GM23338 (cell line): ENCODE measurements around the gene KIRREL3. TPM values are rescaled to one million over a fixed set of nuclear protein-coding genes. Genes with fewer than 3 reads are reported as not detected.

Experiments
- ATAC-seq: fragments of 200-7000 bp; cut with Tn5 transposase; 3 replicates; pipeline ENCODE4 v1.9.1; 2020
- DNase-seq: peaks from one replicate; pipeline ENCODE4 v3.0.0-alpha.2; 2015; ENCODE audit warnings: low spot score
- H2AFZ ChIP-seq: fragments of 200-600 bp; sonication (generic); 2 replicates; pipeline ENCODE4 v1.8.0; 2016; ENCODE audit warnings: antibody characterized with exemption, mild to moderate bottlenecking, moderate library complexity
- H3F3A ChIP-seq: fragments of 200-600 bp; sonication (generic); replicated peaks from 2 replicates; pipeline ENCODE4 v1.8.0; 2017; ENCODE audit warnings: antibody characterized with exemption, mixed run types, low read depth
- H3K27ac ChIP-seq: fragments of 200-600 bp; sonication (generic); 2 replicates; pipeline ENCODE4 v1.6.1; 2016; ENCODE audit warnings: low read depth
- H3K27me3 ChIP-seq: fragments of 200-600 bp; sonication (generic); 2 replicates; pipeline ENCODE4 v1.8.0; 2016; ENCODE audit warnings: mild to moderate bottlenecking, mixed run types, moderate library complexity; ENCODE audit not compliant: insufficient read depth
- H3K36me3 ChIP-seq: fragments of 200-600 bp; sonication (generic); 2 replicates; pipeline ENCODE4 v1.8.0; 2016; ENCODE audit warnings: mild to moderate bottlenecking; ENCODE audit not compliant: insufficient read depth
- H3K4me1 ChIP-seq: fragments of 200-600 bp; sonication (generic); 2 replicates; pipeline ENCODE4 v1.8.0; 2016; ENCODE audit warnings: mild to moderate bottlenecking, moderate library complexity; ENCODE audit not compliant: insufficient read depth
- H3K4me2 ChIP-seq: fragments of 200-600 bp; sonication (generic); 2 replicates; pipeline ENCODE4 v1.7.1; 2017; ENCODE audit warnings: mixed run types
- H3K4me3 ChIP-seq: fragments of 200-600 bp; sonication (generic); 2 replicates; pipeline ENCODE4 v1.6.1; 2016; ENCODE audit warnings: mixed run types
- H3K79me2 ChIP-seq: fragments of 200-600 bp; sonication (generic); replicated peaks from 2 replicates; pipeline ENCODE4 v1.8.0; 2017; ENCODE audit warnings: mild to moderate bottlenecking; ENCODE audit not compliant: insufficient read depth
- H3K9me2 ChIP-seq: fragments of 200-600 bp; sonication (generic); 2 replicates; pipeline ENCODE4 v1.8.0; 2017; ENCODE audit not compliant: insufficient read depth
- H4K20me1 ChIP-seq: fragments of 200-600 bp; sonication (generic); replicated peaks from 2 replicates; pipeline ENCODE4 v1.8.0; 2017; ENCODE audit warnings: mild to moderate bottlenecking; ENCODE audit not compliant: insufficient read depth
- H3K27ac Mint-ChIP-seq: 2 replicates; pipeline ENCODE4 v1.8.0; 2020; ENCODE audit warnings: inconsistent platforms, mild to moderate bottlenecking, moderate library complexity, mixed read lengths
- H3K27me3 Mint-ChIP-seq: 3 replicates; pipeline ENCODE4 v1.8.0; 2022; ENCODE audit warnings: low read depth, mild to moderate bottlenecking, moderate library complexity, mixed read lengths, inconsistent platforms; ENCODE audit not compliant: insufficient read depth, poor library complexity
- H3K36me3 Mint-ChIP-seq: 3 replicates; pipeline ENCODE4 v1.8.0; 2021; ENCODE audit warnings: low read depth, mild to moderate bottlenecking, inconsistent platforms, moderate library complexity, mixed read lengths
- H3K4me1 Mint-ChIP-seq: 3 replicates; pipeline ENCODE4 v1.8.0; 2020; ENCODE audit warnings: mild to moderate bottlenecking, inconsistent platforms, mixed read lengths
- H3K4me3 Mint-ChIP-seq: 3 replicates; pipeline ENCODE4 v1.8.0; 2021; ENCODE audit warnings: moderate library complexity, mild to moderate bottlenecking, inconsistent platforms, mixed read lengths
- H3K9me3 Mint-ChIP-seq: 3 replicates; pipeline ENCODE4 v1.8.0; 2020; ENCODE audit warnings: moderate library complexity, mild to moderate bottlenecking, inconsistent platforms, mixed read lengths
- CREB1 ChIP-seq: fragments of 250-450 bp; sonication (Bioruptor Pico); IDR thresholded peaks from 2 replicates; pipeline ENCODE4 v1.5.0; 2020; ENCODE audit warnings: low read depth, mild to moderate bottlenecking, moderate library complexity
- CTCF ChIP-seq, 2 experiments: fragments of 200-600 bp in 1 of 2; sonication (generic) in 1 of 2; conservative IDR thresholded peaks; 2 replicates each; pipeline versions ENCODE4 v1.5.1 to v1.6.1; 2016 to 2017; ENCODE audit warnings: antibody characterized with exemption in 2 of 2, low read depth in 2 of 2, mild to moderate bottlenecking in 2 of 2, moderate library complexity in 1 of 2
- ETS1 ChIP-seq: IDR thresholded peaks from 2 replicates; pipeline ENCODE4 v1.6.1; 2016; ENCODE audit warnings: antibody characterized with exemption
- EZH2 ChIP-seq: fragments of 200-600 bp; sonication (generic); IDR thresholded peaks from one replicate; pipeline ENCODE4 v1.8.0; 2017; ENCODE audit warnings: antibody characterized with exemption, mild to moderate bottlenecking, low read depth; ENCODE audit not compliant: unreplicated experiment
- EZH2phosphoT487 ChIP-seq: fragments of 200-600 bp; sonication (generic); IDR thresholded peaks from one replicate; pipeline ENCODE4 v1.8.1; 2018; ENCODE audit warnings: antibody characterized with exemption; ENCODE audit not compliant: unreplicated experiment
- JUNB ChIP-seq: IDR thresholded peaks from one replicate; pipeline ENCODE4 v1.6.1; 2016; ENCODE audit warnings: antibody characterized with exemption; ENCODE audit not compliant: unreplicated experiment
- NANOG ChIP-seq: IDR thresholded peaks from 2 replicates; pipeline ENCODE4 v1.6.1; 2016; ENCODE audit warnings: antibody characterized with exemption, borderline replicate concordance
- POLR2AphosphoS5 ChIP-seq: IDR thresholded peaks from 2 replicates; pipeline ENCODE4 v1.6.1; 2016; ENCODE audit warnings: antibody characterized with exemption, low read depth
- REST ChIP-seq: IDR thresholded peaks from one replicate; pipeline ENCODE4 v1.6.1; 2018; ENCODE audit warnings: antibody characterized with exemption; ENCODE audit not compliant: unreplicated experiment
- STAT1 ChIP-seq: IDR thresholded peaks from one replicate; pipeline ENCODE4 v1.6.1; 2016; ENCODE audit warnings: antibody characterized with exemption; ENCODE audit not compliant: unreplicated experiment
- ZNF114 ChIP-seq: fragments of 250-450 bp; sonication (Bioruptor Pico); IDR thresholded peaks from 2 replicates; pipeline ENCODE4 v1.5.0; 2020; ENCODE audit warnings: mild to moderate bottlenecking, moderate library complexity
- ZNF331 ChIP-seq: fragments of 250-450 bp; sonication (Bioruptor Pico); IDR thresholded peaks from 2 replicates; pipeline ENCODE4 v1.5.0; 2020; ENCODE audit warnings: low read depth, mild to moderate bottlenecking, moderate library complexity
- ZNF462 ChIP-seq: fragments of 250-450 bp; sonication (Bioruptor Pico); IDR thresholded peaks from 2 replicates; pipeline ENCODE4 v1.5.0; 2020; ENCODE audit warnings: mild to moderate bottlenecking, moderate library complexity
- polyA plus RNA-seq: library from polyadenylated mRNA; unstranded; fragments of >200 nt; fragmentation: Nextera tagmentation; extraction: Ambion mirVana; gene quantifications from 2 replicates; pipeline ENCODE4 v1.2.1, GENCODE V29; 2016
- total RNA-seq: library from RNA; depleted of rRNA; stranded (reverse); fragments of >200 nt; shearing (Covaris generic); gene quantifications from 2 replicates; pipeline ENCODE4 v1.2.3, GENCODE V29; 2014

KIRREL3 gene
- total and polyA plus RNA-seq, 2 experiments from 2014 or later = 0.13 to 1.5 TPM

- peak; percentile 6 for ATAC-seq
- Histone ChIP-seq H3K79me2 (no peaks in the 10 kb centered on the region), H3K36me3 (no peaks in the 10 kb centered on the region), H3K27me3 (no peaks in the 10 kb centered on the region), H3K9me2 (no peaks in the 10 kb centered on the region), H2AFZ (peak overlapping the region; percentile 72), H3K4me2 (peak overlapping the region; percentile 68), H3K4me3 (no peak overlapping the region; the same call in 1 of the 2 replicates), H3K27ac (no peak overlapping the region), H3K4me1 (peaks cover 21% of the 10 kb centered on the region), H3F3A (no peaks in the 10 kb centered on the region; the same call in 1 of the 2 replicates), H4K20me1 (no peaks in the 10 kb centered on the region)
- no peaks in the 10 kb centered on the region for H3K36me3 Mint-ChIP-seq
- no peak for DNase-seq
- no peaks in the 10 kb centered on the region for H3K9me3 Mint-ChIP-seq
- H3K4me3 Mint-ChIP-seq = no peak overlapping the region; the same call in 2 of the 3 replicates
- no peak overlapping the region for H3K27ac Mint-ChIP-seq
- no peak for TF ChIP-seq JUNB
- TF ChIP-seq ZNF462 = no peak
- TF ChIP-seq NANOG = no peak
- no peak for TF ChIP-seq EZH2
- no peak for TF ChIP-seq EZH2phosphoT487
- TF ChIP-seq CREB1 = no peak
- TF ChIP-seq REST = no peak
- no peak for TF ChIP-seq STAT1
- TF ChIP-seq ZNF114 (CRISPR knock-in tag) = no peak
- TF ChIP-seq POLR2AphosphoS5 = no peak
- TF ChIP-seq ETS1 = no peak
- no peak for TF ChIP-seq ZNF331 (CRISPR knock-in tag)
- no peak for TF ChIP-seq CTCF (conservative IDR thresholded peaks at IDR 0.05; ENCODE audit: low read depth in 2 of 2)
- H3K4me1 Mint-ChIP-seq = peaks cover 33% of the 10 kb centered on the region
- H3K27me3 Mint-ChIP-seq = peaks cover 7% of the 10 kb centered on the region
Measured at GRCh38 chr11:126440276-126440675, 560.3 kb downstream of the KIRREL3 start.
